GM12878 (cell line): ENCODE data around the gene NKAIN4. TPM values are rescaled to one million over a fixed set of nuclear protein-coding genes. Genes with fewer than 3 reads are reported as not detected.

Source experiments
- ATF2 ChIP-seq: IDR thresholded peaks from 2 replicates; pipeline ENCODE4 v1.6.1; 2012; ENCODE audit warnings: low read length, inconsistent platforms
- BRCA1 ChIP-seq: IDR thresholded peaks from 2 replicates; pipeline ENCODE4 v1.6.1; 2011; ENCODE audit warnings: low read depth, low read length, improper control_type of control experiment
- CEBPB ChIP-seq, 2 experiments: fragments of 150-350 bp in 1 of 2; IDR thresholded peaks; 2 replicates each; pipeline ENCODE4 v1.6.1; 2012 to 2014; ENCODE audit warnings: low read depth in 2 of 2, low read length in 2 of 2, borderline replicate concordance in 1 of 2, inconsistent platforms in 1 of 2
- FOXM1 ChIP-seq: IDR thresholded peaks from 2 replicates; pipeline ENCODE4 v1.6.1; 2012; ENCODE audit warnings: low read depth, mild to moderate bottlenecking, inconsistent platforms, low read length, moderate library complexity
- HDGF ChIP-seq: fragments of 450-650 bp; IDR thresholded peaks from 2 replicates; pipeline ENCODE4 v1.6.1; 2016; ENCODE audit warnings: antibody characterized with exemption
- IRF3 ChIP-seq: fragments of 450-650 bp; IDR thresholded peaks from 2 replicates; pipeline ENCODE4 v1.6.1; 2014; ENCODE audit warnings: mild to moderate bottlenecking
- LARP7 ChIP-seq: fragments of 450-650 bp; IDR thresholded peaks from 2 replicates; pipeline ENCODE4 v1.6.1; 2017; ENCODE audit warnings: mild to moderate bottlenecking
- NFYB ChIP-seq: IDR thresholded peaks from 2 replicates; pipeline ENCODE4 v1.6.1; 2011; ENCODE audit warnings: low read depth, mild to moderate bottlenecking, low read length, improper control_type of control experiment, moderate library complexity; ENCODE audit not compliant: insufficient read depth
- RB1 ChIP-seq: fragments of 450-650 bp; formaldehyde crosslinking; IDR thresholded peaks from 2 replicates; pipeline ENCODE4 v1.6.1; 2017; ENCODE audit warnings: mild to moderate bottlenecking, borderline replicate concordance
- REST ChIP-seq: IDR thresholded peaks from 2 replicates; pipeline ENCODE4 v1.6.1; 2012; ENCODE audit warnings: mild to moderate bottlenecking, low read depth, low read length
- SREBF2 ChIP-seq: IDR thresholded peaks from 2 replicates; pipeline ENCODE4 v1.6.1; 2012; ENCODE audit warnings: mild to moderate bottlenecking, low read length
- TARDBP ChIP-seq: IDR thresholded peaks from 2 replicates; pipeline ENCODE4 v1.6.1; 2016; ENCODE audit warnings: borderline replicate concordance
- WRNIP1 ChIP-seq: IDR thresholded peaks from 2 replicates; pipeline ENCODE4 v1.6.1; 2011; ENCODE audit warnings: low read depth, low read length, improper control_type of control experiment, borderline replicate concordance
- polyA plus RNA-seq, 11 experiments: library from polyadenylated mRNA; depleted of rRNA in 4 of 11; unstranded in 6 of 11; stranded (reverse) in 5 of 11; fragments of >200 nt; fragmentation: Nextera tagmentation in 4 of 11; fragmentation: Illumina TruSeq in 1 of 11; extraction: Ambion mirVana in 4 of 11; extraction: Trizol in 1 of 11; gene quantifications; 1 replicate in 1 of 11; 2 replicates in 10 of 11; pipeline versions ENCODE4 v1.2.1 to v1.2.3, GENCODE V29; 2011 to 2016; ENCODE audit warnings: inconsistent platforms in 2 of 11, missing spikeins in 2 of 11, low read depth in 1 of 11
- total RNA-seq, 4 experiments: library from RNA; depleted of rRNA in 3 of 4; stranded (reverse); fragments of >200 nt in 3 of 4; fragmentation: Illumina TruSeq in 1 of 4; extraction: Trizol in 1 of 4; gene quantifications; 2 replicates each; pipeline versions ENCODE4 v1.2.1 to v1.2.3, GENCODE V29; 2013 to 2021

The NKAIN4 gene
- total and polyA plus RNA-seq, 10 of the 15 experiments (the other 5 are each of a cell fraction or from before 2014, with no cell fraction given) = 0.11 TPM; not detected in 9

- no peak for TF ChIP-seq REST
- TF ChIP-seq SREBF2 = no peak
- no peak for TF ChIP-seq CEBPB (IDR thresholded peaks at IDR 0.05; ENCODE audit: borderline replicate concordance in 1 of 2, low read depth in 2 of 2, low read length in 2 of 2)
- no peak for TF ChIP-seq IRF3
- TF ChIP-seq WRNIP1 = no peak
- no peak for TF ChIP-seq RB1
- TF ChIP-seq HDGF = no peak
- no peak for TF ChIP-seq NFYB
- no peak for TF ChIP-seq FOXM1
- TF ChIP-seq ATF2 = no peak
- no peak for TF ChIP-seq LARP7
- TF ChIP-seq BRCA1 = no peak
- TF ChIP-seq TARDBP = no peak
Observed at GRCh38 chr20:63294536-63294900, 40.3 kb upstream of the NKAIN4 start (continued).
